Fibroblast of lung (primary cell): Measurements from ENCODE around the gene CCL15.

ENCODE experiments used
- CTCF ChIP-seq, 2 donors: IDR thresholded peaks in 1 of 2; conservative IDR thresholded peaks in 1 of 2; 1 replicate in 1 of 2; 2 replicates in 1 of 2; pipeline ENCODE4 v1.5.1; 2011 to 2012; ENCODE audit warnings: low read length in 2 of 2, control low read depth in 1 of 2, inconsistent platforms in 1 of 2, low read depth in 1 of 2, mild to moderate bottlenecking in 1 of 2
- EZH2 ChIP-seq: IDR thresholded peaks from 2 replicates; pipeline ENCODE4 v1.5.1; 2012; ENCODE audit warnings: low read length, control low read depth, mild to moderate bottlenecking; ENCODE audit errors: missing control alignments

- TF ChIP-seq CTCF (conservative IDR thresholded peaks at IDR 0.05 in 1 of 2, IDR thresholded peaks at IDR 0.05 in 1 of 2; ENCODE audit: low read depth in 1 of 2, low read length in 2 of 2) = no peak
- TF ChIP-seq EZH2 = no peak
Measured at GRCh38 chr17:36014946-36015345, 13.6 kb upstream of the CCL15 start.
